GM23338 (cell line): Measurements from ENCODE around the gene OTUD6A. TPM values are rescaled to one million over a fixed set of nuclear protein-coding genes. Genes with fewer than 3 reads are reported as not detected.

Experiments
- ATAC-seq: fragments of 200-7000 bp; cut with Tn5 transposase; 3 replicates; pipeline ENCODE4 v1.9.1; 2020
- DNase-seq: peaks from one replicate; pipeline ENCODE4 v3.0.0-alpha.2; 2015; ENCODE audit warnings: low spot score
- H2AFZ ChIP-seq: fragments of 200-600 bp; sonication (generic); 2 replicates; pipeline ENCODE4 v1.8.0; 2016; ENCODE audit warnings: antibody characterized with exemption, mild to moderate bottlenecking, moderate library complexity
- H3F3A ChIP-seq: fragments of 200-600 bp; sonication (generic); replicated peaks from 2 replicates; pipeline ENCODE4 v1.8.0; 2017; ENCODE audit warnings: antibody characterized with exemption, mixed run types, low read depth
- H3K27ac ChIP-seq: fragments of 200-600 bp; sonication (generic); 2 replicates; pipeline ENCODE4 v1.6.1; 2016; ENCODE audit warnings: low read depth
- H3K27me3 ChIP-seq: fragments of 200-600 bp; sonication (generic); 2 replicates; pipeline ENCODE4 v1.8.0; 2016; ENCODE audit warnings: mild to moderate bottlenecking, mixed run types, moderate library complexity; ENCODE audit not compliant: insufficient read depth
- H3K36me3 ChIP-seq: fragments of 200-600 bp; sonication (generic); 2 replicates; pipeline ENCODE4 v1.8.0; 2016; ENCODE audit warnings: mild to moderate bottlenecking; ENCODE audit not compliant: insufficient read depth
- H3K4me1 ChIP-seq: fragments of 200-600 bp; sonication (generic); 2 replicates; pipeline ENCODE4 v1.8.0; 2016; ENCODE audit warnings: mild to moderate bottlenecking, moderate library complexity; ENCODE audit not compliant: insufficient read depth
- H3K4me2 ChIP-seq: fragments of 200-600 bp; sonication (generic); 2 replicates; pipeline ENCODE4 v1.7.1; 2017; ENCODE audit warnings: mixed run types
- H3K4me3 ChIP-seq: fragments of 200-600 bp; sonication (generic); 2 replicates; pipeline ENCODE4 v1.6.1; 2016; ENCODE audit warnings: mixed run types
- H3K79me2 ChIP-seq: fragments of 200-600 bp; sonication (generic); replicated peaks from 2 replicates; pipeline ENCODE4 v1.8.0; 2017; ENCODE audit warnings: mild to moderate bottlenecking; ENCODE audit not compliant: insufficient read depth
- H3K9me2 ChIP-seq: fragments of 200-600 bp; sonication (generic); 2 replicates; pipeline ENCODE4 v1.8.0; 2017; ENCODE audit not compliant: insufficient read depth
- H4K20me1 ChIP-seq: fragments of 200-600 bp; sonication (generic); replicated peaks from 2 replicates; pipeline ENCODE4 v1.8.0; 2017; ENCODE audit warnings: mild to moderate bottlenecking; ENCODE audit not compliant: insufficient read depth
- H3K27ac Mint-ChIP-seq: 2 replicates; pipeline ENCODE4 v1.8.0; 2020; ENCODE audit warnings: inconsistent platforms, mild to moderate bottlenecking, moderate library complexity, mixed read lengths
- H3K27me3 Mint-ChIP-seq: 3 replicates; pipeline ENCODE4 v1.8.0; 2022; ENCODE audit warnings: low read depth, mild to moderate bottlenecking, moderate library complexity, mixed read lengths, inconsistent platforms; ENCODE audit not compliant: insufficient read depth, poor library complexity
- H3K36me3 Mint-ChIP-seq: 3 replicates; pipeline ENCODE4 v1.8.0; 2021; ENCODE audit warnings: low read depth, mild to moderate bottlenecking, inconsistent platforms, moderate library complexity, mixed read lengths
- H3K4me1 Mint-ChIP-seq: 3 replicates; pipeline ENCODE4 v1.8.0; 2020; ENCODE audit warnings: mild to moderate bottlenecking, inconsistent platforms, mixed read lengths
- H3K4me3 Mint-ChIP-seq: 3 replicates; pipeline ENCODE4 v1.8.0; 2021; ENCODE audit warnings: moderate library complexity, mild to moderate bottlenecking, inconsistent platforms, mixed read lengths
- H3K9me3 Mint-ChIP-seq: 3 replicates; pipeline ENCODE4 v1.8.0; 2020; ENCODE audit warnings: moderate library complexity, mild to moderate bottlenecking, inconsistent platforms, mixed read lengths
- CREB1 ChIP-seq: fragments of 250-450 bp; sonication (Bioruptor Pico); IDR thresholded peaks from 2 replicates; pipeline ENCODE4 v1.5.0; 2020; ENCODE audit warnings: low read depth, mild to moderate bottlenecking, moderate library complexity
- EZH2phosphoT487 ChIP-seq: fragments of 200-600 bp; sonication (generic); IDR thresholded peaks from one replicate; pipeline ENCODE4 v1.8.1; 2018; ENCODE audit warnings: antibody characterized with exemption; ENCODE audit not compliant: unreplicated experiment
- JUNB ChIP-seq: IDR thresholded peaks from one replicate; pipeline ENCODE4 v1.6.1; 2016; ENCODE audit warnings: antibody characterized with exemption; ENCODE audit not compliant: unreplicated experiment
- NANOG ChIP-seq: IDR thresholded peaks from 2 replicates; pipeline ENCODE4 v1.6.1; 2016; ENCODE audit warnings: antibody characterized with exemption, borderline replicate concordance
- POLR2AphosphoS5 ChIP-seq: IDR thresholded peaks from 2 replicates; pipeline ENCODE4 v1.6.1; 2016; ENCODE audit warnings: antibody characterized with exemption, low read depth
- STAT1 ChIP-seq: IDR thresholded peaks from one replicate; pipeline ENCODE4 v1.6.1; 2016; ENCODE audit warnings: antibody characterized with exemption; ENCODE audit not compliant: unreplicated experiment
- ZNF114 ChIP-seq: fragments of 250-450 bp; sonication (Bioruptor Pico); IDR thresholded peaks from 2 replicates; pipeline ENCODE4 v1.5.0; 2020; ENCODE audit warnings: mild to moderate bottlenecking, moderate library complexity
- ZNF331 ChIP-seq: fragments of 250-450 bp; sonication (Bioruptor Pico); IDR thresholded peaks from 2 replicates; pipeline ENCODE4 v1.5.0; 2020; ENCODE audit warnings: low read depth, mild to moderate bottlenecking, moderate library complexity
- polyA plus RNA-seq: library from polyadenylated mRNA; unstranded; fragments of >200 nt; fragmentation: Nextera tagmentation; extraction: Ambion mirVana; gene quantifications from 2 replicates; pipeline ENCODE4 v1.2.1, GENCODE V29; 2016
- total RNA-seq: library from RNA; depleted of rRNA; stranded (reverse); fragments of >200 nt; shearing (Covaris generic); gene quantifications from 2 replicates; pipeline ENCODE4 v1.2.3, GENCODE V29; 2014
- TF ChIP-seq, protein P1 (sequence below): IDR thresholded peaks from one replicate; pipeline ENCODE4 v1.6.1; 2018; ENCODE audit warnings: antibody characterized with exemption; ENCODE audit not compliant: unreplicated experiment
- TF ChIP-seq, protein P2 (sequence below): IDR thresholded peaks from 2 replicates; pipeline ENCODE4 v1.6.1; 2016; ENCODE audit warnings: antibody characterized with exemption
- TF ChIP-seq, protein P3 (sequence below): fragments of 250-450 bp; sonication (Bioruptor Pico); IDR thresholded peaks from 2 replicates; pipeline ENCODE4 v1.5.0; 2020; ENCODE audit warnings: mild to moderate bottlenecking, moderate library complexity

The OTUD6A gene
- total and polyA plus RNA-seq, 2 experiments from 2014 or later: 0.17 TPM; not detected in 1

DNA sequence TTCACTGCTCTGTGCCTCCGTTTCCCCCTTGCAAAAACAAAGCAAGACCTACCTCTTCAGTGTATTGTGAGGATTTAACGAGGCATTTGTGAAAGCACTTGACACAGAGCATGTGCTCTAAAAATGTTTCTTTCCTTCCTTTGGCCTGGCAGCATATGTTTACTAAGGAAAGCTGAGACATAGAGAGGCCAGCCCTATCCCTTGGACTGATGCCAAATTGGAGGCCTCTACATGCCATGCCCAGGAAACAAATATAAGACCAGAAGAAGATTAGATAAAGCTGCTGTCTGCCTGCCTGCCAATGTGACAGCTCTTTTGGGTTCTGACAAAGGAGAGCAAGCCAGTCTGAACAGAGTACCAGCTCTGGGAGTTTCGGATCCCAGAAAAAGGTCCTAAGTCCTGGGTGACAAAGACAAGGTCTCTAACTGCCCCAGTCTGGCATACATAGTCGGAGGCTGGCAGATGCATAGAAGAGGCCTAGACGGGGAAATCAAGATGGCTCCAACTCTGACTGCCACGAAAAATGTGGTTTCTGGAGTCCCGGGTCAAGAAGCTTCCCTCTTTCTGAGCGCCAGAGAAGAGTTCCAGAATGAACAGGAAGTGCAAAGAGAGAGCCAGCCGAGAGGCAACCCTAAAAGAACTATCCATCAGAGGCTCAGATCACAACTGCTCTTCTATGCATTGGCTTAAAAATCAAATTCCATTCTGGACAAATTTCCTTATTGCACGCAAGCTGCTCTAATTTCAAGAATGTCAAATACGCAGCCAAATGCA lies 25.8 kb downstream of the OTUD6A start:
- H4K20me1 ChIP-seq: no peaks in the 10 kb centered on the region
- H3K4me3 Mint-ChIP-seq: no peak overlapping the region
- H3K9me2 ChIP-seq: no peaks in the 10 kb centered on the region
- no peaks in the 10 kb centered on the region for H3K36me3 Mint-ChIP-seq
- H3K27ac ChIP-seq: no peak overlapping the region
- ATAC-seq: no peak
- H3K27ac Mint-ChIP-seq: no peak overlapping the region
- no peak overlapping the region for H3K4me2 ChIP-seq
- no peak for DNase-seq
- no peaks in the 10 kb centered on the region for H3K36me3 ChIP-seq
- H3F3A ChIP-seq: no peaks in the 10 kb centered on the region
- no peak overlapping the region for H2AFZ ChIP-seq
- H3K27me3 Mint-ChIP-seq: peaks cover 3% of the 10 kb centered on the region
- H3K4me1 ChIP-seq: peaks cover 5% of the 10 kb centered on the region
- no peak overlapping the region for H3K4me3 ChIP-seq
- H3K4me1 Mint-ChIP-seq: peaks cover 6% of the 10 kb centered on the region; the same call in 1 of the 3 replicates
- H3K9me3 Mint-ChIP-seq: no peaks in the 10 kb centered on the region
- no peak for TF ChIP-seq JUNB
- TF ChIP-seq ZNF114 (CRISPR knock-in tag): no peak
- no peak for TF ChIP-seq STAT1
- TF ChIP-seq POLR2AphosphoS5: no peak
- H3K79me2 ChIP-seq: no peaks in the 10 kb centered on the region
- H3K27me3 ChIP-seq: no peaks in the 10 kb centered on the region

DNA sequence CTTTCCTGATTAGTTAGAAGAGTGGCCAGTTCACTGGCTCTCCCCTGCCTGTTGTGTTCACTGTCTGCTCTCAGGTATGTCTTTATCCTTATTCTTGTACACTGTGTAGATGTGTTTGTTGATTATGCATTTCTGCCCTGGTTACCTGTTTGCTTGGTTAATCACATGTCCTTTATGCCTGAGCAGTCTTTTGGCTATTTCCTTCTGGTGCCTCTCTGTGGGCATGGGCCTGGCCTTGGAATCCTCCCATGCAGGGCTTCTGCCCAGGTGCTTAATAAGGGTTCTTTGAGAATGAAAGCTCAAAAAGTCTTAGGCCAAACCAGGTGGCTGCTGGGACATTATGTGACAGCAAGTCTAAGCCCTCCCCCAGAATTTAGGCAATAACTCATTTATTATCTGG lies 26.5 kb downstream of the OTUD6A start:
- Histone ChIP-seq H3K36me3 (no peaks in the 10 kb centered on the region), H3K27ac (no peak overlapping the region), H3K79me2 (no peaks in the 10 kb centered on the region), H3K27me3 (no peaks in the 10 kb centered on the region), H3K4me2 (no peak overlapping the region), H3K9me2 (no peaks in the 10 kb centered on the region), H3F3A (no peaks in the 10 kb centered on the region), H4K20me1 (no peaks in the 10 kb centered on the region), H2AFZ (no peak overlapping the region), H3K4me3 (no peak overlapping the region), H3K4me1 (peaks cover 5% of the 10 kb centered on the region)
- ATAC-seq (no peak), DNase-seq (no peak)
- no peak overlapping the region for H3K27ac Mint-ChIP-seq
- H3K9me3 Mint-ChIP-seq: no peaks in the 10 kb centered on the region
- no peaks in the 10 kb centered on the region for H3K36me3 Mint-ChIP-seq
- H3K4me3 Mint-ChIP-seq: no peak overlapping the region
- peaks cover 6% of the 10 kb centered on the region; the same call in 1 of the 3 replicates for H3K4me1 Mint-ChIP-seq
- H3K27me3 Mint-ChIP-seq: peaks cover 3% of the 10 kb centered on the region
- TF ChIP-seq ZNF114 (CRISPR knock-in tag): no peak
- no peak for TF ChIP-seq STAT1
- no peak for TF ChIP-seq JUNB
- TF ChIP-seq, protein P1, sequence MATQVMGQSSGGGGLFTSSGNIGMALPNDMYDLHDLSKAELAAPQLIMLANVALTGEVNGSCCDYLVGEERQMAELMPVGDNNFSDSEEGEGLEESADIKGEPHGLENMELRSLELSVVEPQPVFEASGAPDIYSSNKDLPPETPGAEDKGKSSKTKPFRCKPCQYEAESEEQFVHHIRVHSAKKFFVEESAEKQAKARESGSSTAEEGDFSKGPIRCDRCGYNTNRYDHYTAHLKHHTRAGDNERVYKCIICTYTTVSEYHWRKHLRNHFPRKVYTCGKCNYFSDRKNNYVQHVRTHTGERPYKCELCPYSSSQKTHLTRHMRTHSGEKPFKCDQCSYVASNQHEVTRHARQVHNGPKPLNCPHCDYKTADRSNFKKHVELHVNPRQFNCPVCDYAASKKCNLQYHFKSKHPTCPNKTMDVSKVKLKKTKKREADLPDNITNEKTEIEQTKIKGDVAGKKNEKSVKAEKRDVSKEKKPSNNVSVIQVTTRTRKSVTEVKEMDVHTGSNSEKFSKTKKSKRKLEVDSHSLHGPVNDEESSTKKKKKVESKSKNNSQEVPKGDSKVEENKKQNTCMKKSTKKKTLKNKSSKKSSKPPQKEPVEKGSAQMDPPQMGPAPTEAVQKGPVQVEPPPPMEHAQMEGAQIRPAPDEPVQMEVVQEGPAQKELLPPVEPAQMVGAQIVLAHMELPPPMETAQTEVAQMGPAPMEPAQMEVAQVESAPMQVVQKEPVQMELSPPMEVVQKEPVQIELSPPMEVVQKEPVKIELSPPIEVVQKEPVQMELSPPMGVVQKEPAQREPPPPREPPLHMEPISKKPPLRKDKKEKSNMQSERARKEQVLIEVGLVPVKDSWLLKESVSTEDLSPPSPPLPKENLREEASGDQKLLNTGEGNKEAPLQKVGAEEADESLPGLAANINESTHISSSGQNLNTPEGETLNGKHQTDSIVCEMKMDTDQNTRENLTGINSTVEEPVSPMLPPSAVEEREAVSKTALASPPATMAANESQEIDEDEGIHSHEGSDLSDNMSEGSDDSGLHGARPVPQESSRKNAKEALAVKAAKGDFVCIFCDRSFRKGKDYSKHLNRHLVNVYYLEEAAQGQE: no peak
- no peak for TF ChIP-seq ZNF331
- TF ChIP-seq CREB1 (CRISPR knock-in tag): no peak
- TF ChIP-seq, protein P2, sequence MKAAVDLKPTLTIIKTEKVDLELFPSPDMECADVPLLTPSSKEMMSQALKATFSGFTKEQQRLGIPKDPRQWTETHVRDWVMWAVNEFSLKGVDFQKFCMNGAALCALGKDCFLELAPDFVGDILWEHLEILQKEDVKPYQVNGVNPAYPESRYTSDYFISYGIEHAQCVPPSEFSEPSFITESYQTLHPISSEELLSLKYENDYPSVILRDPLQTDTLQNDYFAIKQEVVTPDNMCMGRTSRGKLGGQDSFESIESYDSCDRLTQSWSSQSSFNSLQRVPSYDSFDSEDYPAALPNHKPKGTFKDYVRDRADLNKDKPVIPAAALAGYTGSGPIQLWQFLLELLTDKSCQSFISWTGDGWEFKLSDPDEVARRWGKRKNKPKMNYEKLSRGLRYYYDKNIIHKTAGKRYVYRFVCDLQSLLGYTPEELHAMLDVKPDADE: no peak
- TF ChIP-seq, protein P3, sequence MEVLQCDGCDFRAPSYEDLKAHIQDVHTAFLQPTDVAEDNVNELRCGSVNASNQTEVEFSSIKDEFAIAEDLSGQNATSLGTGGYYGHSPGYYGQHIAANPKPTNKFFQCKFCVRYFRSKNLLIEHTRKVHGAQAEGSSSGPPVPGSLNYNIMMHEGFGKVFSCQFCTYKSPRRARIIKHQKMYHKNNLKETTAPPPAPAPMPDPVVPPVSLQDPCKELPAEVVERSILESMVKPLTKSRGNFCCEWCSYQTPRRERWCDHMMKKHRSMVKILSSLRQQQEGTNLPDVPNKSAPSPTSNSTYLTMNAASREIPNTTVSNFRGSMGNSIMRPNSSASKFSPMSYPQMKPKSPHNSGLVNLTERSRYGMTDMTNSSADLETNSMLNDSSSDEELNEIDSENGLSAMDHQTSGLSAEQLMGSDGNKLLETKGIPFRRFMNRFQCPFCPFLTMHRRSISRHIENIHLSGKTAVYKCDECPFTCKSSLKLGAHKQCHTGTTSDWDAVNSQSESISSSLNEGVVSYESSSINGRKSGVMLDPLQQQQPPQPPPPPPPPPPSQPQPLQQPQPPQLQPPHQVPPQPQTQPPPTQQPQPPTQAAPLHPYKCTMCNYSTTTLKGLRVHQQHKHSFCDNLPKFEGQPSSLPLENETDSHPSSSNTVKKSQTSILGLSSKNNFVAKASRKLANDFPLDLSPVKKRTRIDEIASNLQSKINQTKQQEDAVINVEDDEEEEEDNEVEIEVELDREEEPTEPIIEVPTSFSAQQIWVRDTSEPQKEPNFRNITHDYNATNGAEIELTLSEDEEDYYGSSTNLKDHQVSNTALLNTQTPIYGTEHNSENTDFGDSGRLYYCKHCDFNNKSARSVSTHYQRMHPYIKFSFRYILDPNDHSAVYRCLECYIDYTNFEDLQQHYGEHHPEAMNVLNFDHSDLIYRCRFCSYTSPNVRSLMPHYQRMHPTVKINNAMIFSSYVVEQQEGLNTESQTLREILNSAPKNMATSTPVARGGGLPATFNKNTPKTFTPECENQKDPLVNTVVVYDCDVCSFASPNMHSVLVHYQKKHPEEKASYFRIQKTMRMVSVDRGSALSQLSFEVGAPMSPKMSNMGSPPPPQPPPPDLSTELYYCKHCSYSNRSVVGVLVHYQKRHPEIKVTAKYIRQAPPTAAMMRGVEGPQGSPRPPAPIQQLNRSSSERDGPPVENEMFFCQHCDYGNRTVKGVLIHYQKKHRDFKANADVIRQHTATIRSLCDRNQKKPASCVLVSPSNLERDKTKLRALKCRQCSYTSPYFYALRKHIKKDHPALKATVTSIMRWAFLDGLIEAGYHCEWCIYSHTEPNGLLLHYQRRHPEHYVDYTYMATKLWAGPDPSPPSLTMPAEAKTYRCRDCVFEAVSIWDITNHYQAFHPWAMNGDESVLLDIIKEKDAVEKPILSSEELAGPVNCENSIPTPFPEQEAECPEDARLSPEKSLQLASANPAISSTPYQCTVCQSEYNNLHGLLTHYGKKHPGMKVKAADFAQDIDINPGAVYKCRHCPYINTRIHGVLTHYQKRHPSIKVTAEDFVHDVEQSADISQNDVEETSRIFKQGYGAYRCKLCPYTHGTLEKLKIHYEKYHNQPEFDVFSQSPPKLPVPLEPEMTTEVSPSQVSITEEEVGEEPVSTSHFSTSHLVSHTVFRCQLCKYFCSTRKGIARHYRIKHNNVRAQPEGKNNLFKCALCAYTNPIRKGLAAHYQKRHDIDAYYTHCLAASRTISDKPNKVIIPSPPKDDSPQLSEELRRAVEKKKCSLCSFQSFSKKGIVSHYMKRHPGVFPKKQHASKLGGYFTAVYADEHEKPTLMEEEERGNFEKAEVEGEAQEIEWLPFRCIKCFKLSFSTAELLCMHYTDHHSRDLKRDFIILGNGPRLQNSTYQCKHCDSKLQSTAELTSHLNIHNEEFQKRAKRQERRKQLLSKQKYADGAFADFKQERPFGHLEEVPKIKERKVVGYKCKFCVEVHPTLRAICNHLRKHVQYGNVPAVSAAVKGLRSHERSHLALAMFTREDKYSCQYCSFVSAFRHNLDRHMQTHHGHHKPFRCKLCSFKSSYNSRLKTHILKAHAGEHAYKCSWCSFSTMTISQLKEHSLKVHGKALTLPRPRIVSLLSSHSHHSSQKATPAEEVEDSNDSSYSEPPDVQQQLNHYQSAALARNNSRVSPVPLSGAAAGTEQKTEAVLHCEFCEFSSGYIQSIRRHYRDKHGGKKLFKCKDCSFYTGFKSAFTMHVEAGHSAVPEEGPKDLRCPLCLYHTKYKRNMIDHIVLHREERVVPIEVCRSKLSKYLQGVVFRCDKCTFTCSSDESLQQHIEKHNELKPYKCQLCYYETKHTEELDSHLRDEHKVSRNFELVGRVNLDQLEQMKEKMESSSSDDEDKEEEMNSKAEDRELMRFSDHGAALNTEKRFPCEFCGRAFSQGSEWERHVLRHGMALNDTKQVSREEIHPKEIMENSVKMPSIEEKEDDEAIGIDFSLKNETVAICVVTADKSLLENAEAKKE (CRISPR knock-in tag): no peak
- TF ChIP-seq EZH2phosphoT487: no peak
- TF ChIP-seq NANOG: no peak
